Small intestine (tissue), 7 donors: ENCODE results near the gene PACSIN1. TPM values are rescaled to one million over a fixed set of nuclear protein-coding genes. Genes with fewer than 3 reads are reported as not detected.

Experiments
- DNase-seq, 2 donors: peaks; one replicate each; pipeline versions ENCODE4 v3.0.0 to v3.0.0-alpha.2; 2013
- FAIRE-seq: peaks from 2 replicates; lab custom pipeline; 2012; peaks lifted over from hg19 to GRCh38; lab: Jason Lieb, UNC
- H3K27ac ChIP-seq, 3 donors: one replicate each; pipeline ENCODE4 v1.5.1; 2013; ENCODE audit warnings: low read length in 2 of 3, mild to moderate bottlenecking in 2 of 3, control low read depth in 1 of 3, inconsistent platforms in 1 of 3, low read depth in 1 of 3, moderate library complexity in 1 of 3
- H3K27me3 ChIP-seq, 3 donors: one replicate each; pipeline ENCODE4 v1.6.1; 2013; ENCODE audit warnings: low read length in 3 of 3, inconsistent platforms in 1 of 3; ENCODE audit not compliant: control insufficient read depth in 3 of 3, insufficient read depth in 3 of 3
- H3K36me3 ChIP-seq, 3 donors: one replicate each; pipeline ENCODE4 v1.6.1; 2013; ENCODE audit warnings: low read length in 3 of 3, inconsistent platforms in 1 of 3, low read depth in 1 of 3, mild to moderate bottlenecking in 1 of 3, moderate library complexity in 1 of 3; ENCODE audit not compliant: control insufficient read depth in 3 of 3, insufficient read depth in 2 of 3
- H3K4me1 ChIP-seq, 3 donors: one replicate each; pipeline ENCODE4 v1.6.1; 2013; ENCODE audit warnings: low read length in 2 of 3, inconsistent platforms in 1 of 3, low read depth in 1 of 3, mild to moderate bottlenecking in 1 of 3, moderate library complexity in 1 of 3; ENCODE audit not compliant: control insufficient read depth in 3 of 3, insufficient read depth in 2 of 3
- H3K4me3 ChIP-seq, 3 donors: one replicate each; pipeline ENCODE4 v1.5.1; 2013; ENCODE audit warnings: low read length in 3 of 3, control low read depth in 1 of 3, inconsistent platforms in 1 of 3, low read depth in 1 of 3, mild to moderate bottlenecking in 1 of 3, moderate library complexity in 1 of 3
- H3K9me3 ChIP-seq, 2 donors: one replicate each; pipeline ENCODE4 v1.6.1; 2013; ENCODE audit warnings: low read depth in 1 of 2, low read length in 1 of 2; ENCODE audit not compliant: control insufficient read depth in 2 of 2, insufficient read depth in 1 of 2
- WGBS, 3 donors: extraction: QIAGEN DNeasy Blood & Tissue Kit; methylation state at CpG; one replicate each; pipeline ENCODE4 v1.1.7; 2013; 5-methylcytosine and 5-hydroxymethylcytosine counted together
- polyA plus RNA-seq, 4 donors: library from polyadenylated mRNA; stranded (reverse) in 3 of 4; unstranded in 1 of 4; fragments of 200-250 nt in 3 of 4; fragments of 120-200 nt in 1 of 4; gene quantifications; one replicate each; pipeline versions ENCODE4 v1.2.1 to v1.2.3, GENCODE V29; 2013
- donor health status: healthy with polysubstance abuse.
- donor health status: control.
- donor health status: control.
- donor health status: Bipolar disorder and iron deficiency.
- donor health status: healthy.

The PACSIN1 gene
- polyA plus RNA-seq, 4 donors = 0.19 to 1.6 TPM; not detected in 2

- H3K4me1 ChIP-seq = no peaks in the 10 kb centered on the region
- no peak for FAIRE-seq
- peaks cover 0 to 24% (median 0%) of the 10 kb centered on the region in 3 donors for H3K36me3 ChIP-seq
- no peak for DNase-seq
- H3K4me3 ChIP-seq = no peak overlapping the region
- H3K27me3 ChIP-seq = no peaks in the 10 kb centered on the region
- 82 to 94% (median 93%) methylated on average over 6 of the region's 6 CpGs for WGBS, 3 donors
- H3K27ac ChIP-seq = no peak overlapping the region
- no peaks in the 10 kb centered on the region for H3K9me3 ChIP-seq
Observed at GRCh38 chr6:34580707-34581560, 115.1 kb downstream of the PACSIN1 start.

- no peak for FAIRE-seq
- H3K27me3 ChIP-seq = no peaks in the 10 kb centered on the region
- no peak overlapping the region for H3K27ac ChIP-seq
- DNase-seq = no peak
- no peak overlapping the region for H3K4me3 ChIP-seq
- peaks cover 0 to 28% (median 0%) of the 10 kb centered on the region in 3 donors for H3K36me3 ChIP-seq
- no peaks in the 10 kb centered on the region for H3K4me1 ChIP-seq
- H3K9me3 ChIP-seq = no peaks in the 10 kb centered on the region
- WGBS, 3 donors = 93 to 98% (median 97%) methylated on average over 4 of the region's 4 CpGs
Observed at GRCh38 chr6:34581561-34581920, 115.7 kb downstream of the PACSIN1 start.

- no peaks in the 10 kb centered on the region for H3K9me3 ChIP-seq
- H3K27me3 ChIP-seq = no peaks in the 10 kb centered on the region
- H3K36me3 ChIP-seq = peaks cover 1 to 45% (median 2%) of the 10 kb centered on the region in 3 donors
- FAIRE-seq (no peak), DNase-seq (no peak)
- H3K4me3 ChIP-seq = no peak overlapping the region
- no peaks in the 10 kb centered on the region for H3K4me1 ChIP-seq
- 88 to 97% (median 91%) methylated on average over 6 of the region's 6 CpGs for WGBS, 3 donors
- H3K27ac ChIP-seq = no peak overlapping the region
Observed at GRCh38 chr6:34583461-34583860, 117.6 kb downstream of the PACSIN1 start.

- DNase-seq (no peak), FAIRE-seq (no peak)
- Histone ChIP-seq H3K27ac (no peak overlapping the region), H3K4me3 (no peak overlapping the region), H3K27me3 (no peaks in the 10 kb centered on the region), H3K9me3 (no peaks in the 10 kb centered on the region), H3K36me3 (peaks cover 2 to 51% (median 2%) of the 10 kb centered on the region in 3 donors), H3K4me1 (no peaks in the 10 kb centered on the region)
- WGBS, 3 donors = 75 to 81% (median 78%) methylated on average over 5 of the region's 5 CpGs
Observed at GRCh38 chr6:34583861-34584604, 118.2 kb downstream of the PACSIN1 start.

- Histone ChIP-seq H3K27ac (no peak overlapping the region), H3K36me3 (peaks cover 2 to 57% (median 3%) of the 10 kb centered on the region in 3 donors), H3K4me1 (no peaks in the 10 kb centered on the region), H3K4me3 (no peak overlapping the region), H3K27me3 (no peaks in the 10 kb centered on the region), H3K9me3 (no peaks in the 10 kb centered on the region)
- 94 to 95% (median 95%) methylated on average over 9 of the region's 9 CpGs for WGBS, 3 donors
- no peak for DNase-seq
- no peak for FAIRE-seq
Observed at GRCh38 chr6:34584694-34585093, 118.8 kb downstream of the PACSIN1 start.

Other genes starting within 250 kb of the PACSIN1 start
- 100 to 1,000 TPM in 3 of 4 donors, 10 to 100 TPM in 1; 77.6 to 476 (median 170) TPM for gene HMGA1, start 229.2 kb upstream of the PACSIN1 start, polyA plus RNA-seq
- gene SMIM29, start 217.1 kb upstream of the PACSIN1 start, polyA plus RNA-seq = 10 to 100 TPM in 3 of 4 donors, 1 to 10 TPM in 1; 9.3 to 27.3 (median 21.5) TPM
- gene NUDT3, start 73.4 kb upstream of the PACSIN1 start, polyA plus RNA-seq = 10 to 100 TPM in 2 of 4 donors, 1 to 10 TPM in 2; 6.5 to 13.4 (median 9.2) TPM
- gene RPS10, start 40.0 kb upstream of the PACSIN1 start, polyA plus RNA-seq = 1,000 to 10,000 TPM; 2,052 to 4,302 (median 2,586) TPM
- 10 to 100 TPM; 10.9 to 20.6 (median 16.7) TPM for gene SPDEF, start 90.3 kb downstream of the PACSIN1 start, polyA plus RNA-seq
- gene ILRUN, start 230.7 kb downstream of the PACSIN1 start, polyA plus RNA-seq = 10 to 100 TPM; 44.3 to 53.5 (median 47.3) TPM